NOMO-1 treated with dmso at 0.1 percent for 144 hours (cell line): ENCODE results near the gene NOP10.
A peak's percentile ranks its signal among the peaks of the same experiment; 100 is the strongest.
"Not testable (repeated sequence)": the region's sequence is repeated elsewhere in the genome, so short reads cannot be mapped to it uniquely, and the experiment has no call there.

Source experiments
- DNase-seq: peaks from one replicate; lab custom pipeline; 2025; ENCODE audit not compliant: unreplicated experiment; lab: John Stamatoyannopoulos, UW

Gene NOP10

DNA sequence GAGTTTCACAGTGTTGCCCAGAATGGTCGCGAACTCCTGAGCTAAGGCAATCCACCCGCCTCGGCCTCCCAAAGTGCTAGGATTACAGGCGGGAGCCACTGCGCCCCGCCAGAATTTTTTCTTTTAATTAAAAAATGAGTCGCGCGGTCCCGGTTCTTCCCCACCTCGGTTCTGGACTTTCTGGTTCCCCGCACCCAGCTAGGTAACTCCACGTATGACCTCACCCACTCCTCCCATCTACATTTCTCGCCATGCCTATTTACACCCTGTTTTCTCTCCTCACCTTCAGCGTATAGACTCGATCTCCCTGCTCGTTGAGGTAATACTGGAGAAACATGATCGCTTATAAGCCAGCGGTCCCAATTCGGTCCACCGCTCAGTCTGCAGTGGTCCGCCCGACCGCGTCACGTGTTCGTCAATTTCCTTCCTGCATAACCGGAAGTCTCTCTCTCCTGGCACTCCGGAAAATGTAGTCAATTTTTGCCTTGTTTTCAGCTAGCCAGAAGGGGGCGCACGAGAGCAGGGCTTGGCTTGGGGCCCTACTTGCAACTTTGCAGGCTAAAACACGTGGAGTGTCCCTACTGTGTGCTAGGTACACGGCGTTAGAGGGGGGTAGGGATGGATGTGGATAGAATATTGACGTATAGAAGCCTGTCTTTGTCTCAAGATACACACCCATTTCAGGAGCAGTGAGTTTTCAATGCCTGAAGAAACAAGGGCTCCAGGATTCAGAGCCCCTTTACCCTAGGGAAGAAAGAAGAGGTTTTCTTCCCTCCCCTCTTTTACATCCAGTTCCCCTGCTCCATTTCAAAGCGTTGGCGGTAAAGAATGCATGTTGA is at the start of gene NOP10, which contains the start of gene NUTM1:
Gene NOP10, minus strand, starts transcription at position 400 of the 839 bp plus-strand sequence. Its CDS starts 63 bp downstream, at position 337.
Gene NUTM1, plus strand, starts transcription at position 579 of the 839 bp plus-strand sequence. CDS start 382 bp downstream, outside the sequence.
- DNase-seq = peak; percentile 80

DNA sequence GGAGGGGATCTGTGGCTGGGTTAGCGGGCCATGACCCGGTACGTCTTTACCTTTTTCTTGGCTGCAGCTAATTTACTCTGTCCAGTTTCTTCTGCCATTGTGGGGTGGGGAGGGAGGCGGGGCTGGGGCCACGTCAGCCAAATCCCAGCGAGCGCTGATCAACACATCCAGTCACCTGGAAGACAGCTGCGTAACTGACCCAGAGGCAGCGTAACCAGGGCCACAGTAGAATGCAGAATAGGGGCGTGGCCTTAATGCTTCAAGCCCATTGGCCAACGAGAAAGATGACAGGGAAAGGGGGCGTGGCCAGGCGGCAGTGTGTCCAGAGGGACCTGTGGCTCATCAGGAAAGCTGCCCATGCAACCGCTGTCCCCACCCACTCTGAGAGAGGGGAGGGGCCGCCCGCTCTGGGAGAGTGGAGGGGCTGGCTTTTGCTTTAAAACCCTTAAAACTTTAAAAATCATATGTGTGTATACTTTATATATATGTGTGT is 46.7 kb upstream of the NOP10 start:
- DNase-seq = not testable (repeated sequence)

DNA sequence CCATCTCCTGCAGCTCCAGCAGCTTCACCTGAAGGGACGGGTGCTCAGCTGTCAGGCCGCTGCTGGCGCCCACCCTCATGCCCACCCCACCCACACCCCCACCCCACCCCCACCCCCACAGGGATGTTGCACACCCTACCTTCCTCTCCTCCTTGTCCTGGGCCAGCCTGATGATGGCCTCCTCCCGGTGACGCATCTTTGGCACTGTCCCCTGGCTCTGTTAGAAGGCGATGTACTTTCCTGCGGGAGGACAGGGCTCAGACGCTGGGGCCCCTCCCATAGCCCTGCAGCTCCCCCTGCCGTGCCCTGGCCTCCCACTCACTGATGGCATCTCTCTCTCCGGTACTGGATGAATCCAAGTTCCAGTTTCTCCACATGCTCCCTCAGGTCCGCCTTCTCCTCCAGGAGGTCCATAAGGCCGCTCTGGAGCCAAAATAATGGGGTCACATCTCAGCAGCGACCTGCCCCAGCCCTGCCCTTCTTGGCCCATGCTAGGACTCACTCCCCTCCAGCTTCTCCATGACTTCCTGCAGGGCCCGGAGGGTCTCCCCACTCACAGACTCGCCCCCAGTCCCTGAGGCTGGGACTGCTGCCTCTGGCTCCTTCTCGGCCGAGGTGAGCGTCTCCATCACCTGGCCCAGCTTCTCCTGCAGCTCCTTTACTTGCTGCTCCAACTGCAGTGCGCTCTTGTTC is 39.0 kb upstream of the NOP10 start:
- not testable (repeated sequence) for DNase-seq

DNA sequence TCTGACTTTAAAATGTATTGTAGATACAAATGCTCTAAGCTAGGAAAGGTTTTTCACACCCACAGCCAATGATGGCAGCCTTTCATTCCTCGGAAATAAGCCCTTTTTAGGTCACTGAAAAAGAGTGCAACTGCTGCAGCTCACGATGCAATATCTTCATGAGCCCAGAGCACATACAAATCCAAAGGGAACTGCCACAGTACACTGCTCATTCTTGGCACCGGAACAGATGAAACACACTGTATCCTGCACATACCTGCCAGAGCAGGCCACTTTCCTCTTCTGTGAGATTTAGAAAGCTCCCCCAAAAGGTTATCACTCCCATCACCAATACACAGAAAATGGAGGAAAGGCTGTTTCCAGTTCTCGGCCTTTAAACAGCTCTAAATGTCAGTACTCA is 37.6 kb upstream of the NOP10 start:
- not testable (repeated sequence) for DNase-seq

DNA sequence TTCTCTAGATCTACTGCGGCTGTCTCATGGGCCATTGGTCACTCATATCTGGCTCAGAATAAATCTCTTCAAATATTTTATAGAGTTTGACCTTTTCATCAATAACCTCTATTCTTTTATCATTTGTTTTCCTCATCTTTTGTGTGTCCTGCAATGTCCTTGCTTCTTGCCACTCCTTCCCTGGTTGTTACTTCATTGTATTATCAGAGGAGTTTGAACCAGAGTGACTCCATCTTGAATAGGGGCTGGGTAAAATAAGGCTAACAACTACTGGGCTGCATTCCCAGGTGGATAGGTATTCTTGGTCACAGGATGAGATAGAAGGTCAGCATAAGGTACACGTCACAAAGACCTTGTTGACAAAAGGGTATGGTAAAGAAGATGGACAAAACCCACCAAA is 33.9 kb upstream of the NOP10 start:
- DNase-seq = no peak

DNA sequence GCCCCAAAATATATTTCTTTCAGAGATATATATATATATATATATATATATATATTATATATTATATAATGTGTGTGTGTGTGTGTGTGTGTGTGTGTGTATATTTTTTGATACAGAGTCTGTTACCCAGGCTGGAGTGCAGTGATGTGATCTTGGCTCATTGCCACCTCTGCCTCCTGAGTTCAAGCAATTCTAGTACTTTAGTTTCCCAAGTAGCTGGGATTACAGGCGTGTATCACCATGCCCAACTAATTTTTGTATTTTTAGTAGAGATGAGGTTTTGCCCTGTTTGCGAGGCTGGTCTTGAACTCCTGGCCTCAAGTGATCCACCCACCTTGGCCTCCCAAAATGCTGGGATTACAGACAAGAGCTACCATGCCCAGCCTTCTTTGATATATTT is 32.6 kb upstream of the NOP10 start:
- DNase-seq = not testable (repeated sequence)

DNA sequence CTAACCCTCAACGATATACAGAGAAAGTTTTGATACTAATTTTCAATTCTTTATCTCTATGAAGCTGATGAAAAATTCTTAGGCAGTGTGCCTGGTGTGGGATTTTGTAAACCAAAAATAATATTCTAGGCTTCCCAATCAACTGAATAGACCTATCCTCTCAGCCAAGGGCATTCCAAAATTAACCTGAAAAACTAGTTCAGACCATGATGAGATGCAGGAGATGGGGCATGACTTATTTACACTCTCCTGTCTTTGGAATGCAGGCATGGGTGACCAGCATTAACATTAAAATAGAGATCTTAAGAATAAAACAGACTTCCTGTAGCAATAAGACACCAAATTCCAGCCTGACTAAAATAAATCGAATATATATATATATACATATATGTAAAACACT is 31.9 kb upstream of the NOP10 start:
- no peak for DNase-seq

DNA sequence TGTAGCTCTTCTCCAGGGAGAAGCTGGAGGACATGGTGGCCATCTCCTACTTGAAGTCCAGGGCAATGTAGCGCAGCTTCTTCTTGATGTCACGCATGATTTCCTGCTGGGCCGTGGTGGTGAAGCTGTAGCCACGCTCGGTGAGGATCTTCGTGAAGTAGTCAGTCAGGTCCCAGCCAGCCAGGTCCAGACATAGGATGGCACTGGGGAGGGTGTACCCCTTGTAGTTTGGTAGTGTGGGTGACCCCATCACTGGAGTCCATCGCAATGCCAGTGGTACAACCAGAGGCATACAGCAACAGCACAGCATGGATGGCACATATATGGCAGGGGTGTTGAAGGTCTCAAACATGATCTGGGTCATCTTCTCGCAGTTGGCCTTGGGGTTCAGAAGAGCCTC is 31.0 kb upstream of the NOP10 start:
- no peak for DNase-seq

DNA sequence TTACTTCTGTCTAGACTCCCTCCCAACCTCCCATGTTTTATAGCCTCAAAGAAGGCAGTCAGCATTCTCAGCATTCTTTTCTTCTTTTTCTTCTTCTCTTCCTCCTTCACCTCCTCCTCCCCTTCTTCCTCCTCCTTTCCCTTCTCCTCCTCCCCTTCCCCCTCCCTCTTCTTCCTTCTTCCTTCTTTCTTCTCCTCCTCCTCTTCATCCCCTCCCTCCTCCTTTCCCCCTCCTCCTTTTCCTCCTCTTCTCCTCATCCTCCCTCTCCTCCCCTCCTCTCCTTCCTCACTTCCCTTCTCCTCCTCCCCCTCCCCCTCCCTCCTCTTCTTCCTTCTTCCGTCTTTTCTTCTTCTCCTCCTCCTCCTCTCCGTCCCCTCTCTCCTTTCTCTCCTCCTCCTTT is 27.7 kb upstream of the NOP10 start:
- no peak for DNase-seq

DNA sequence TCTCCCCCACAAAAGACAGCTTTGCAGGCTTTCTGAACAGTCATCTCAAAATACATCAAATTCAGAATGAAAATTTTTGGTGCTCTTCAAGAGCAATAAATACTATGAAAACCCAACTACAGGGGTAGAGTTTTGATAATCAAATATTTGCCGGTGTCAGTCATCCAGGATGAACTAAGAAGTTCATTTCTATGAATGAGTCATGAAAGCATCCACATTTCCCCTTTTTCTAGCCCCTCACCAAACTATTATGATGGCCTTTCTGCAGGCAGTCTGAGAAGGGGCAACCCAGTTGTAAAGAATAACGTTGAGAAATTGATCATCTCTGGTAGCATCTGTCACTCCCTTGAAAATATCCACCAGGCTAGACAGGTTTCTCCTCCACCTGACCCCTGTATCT is 27.2 kb upstream of the NOP10 start:
- DNase-seq = no peak

DNA sequence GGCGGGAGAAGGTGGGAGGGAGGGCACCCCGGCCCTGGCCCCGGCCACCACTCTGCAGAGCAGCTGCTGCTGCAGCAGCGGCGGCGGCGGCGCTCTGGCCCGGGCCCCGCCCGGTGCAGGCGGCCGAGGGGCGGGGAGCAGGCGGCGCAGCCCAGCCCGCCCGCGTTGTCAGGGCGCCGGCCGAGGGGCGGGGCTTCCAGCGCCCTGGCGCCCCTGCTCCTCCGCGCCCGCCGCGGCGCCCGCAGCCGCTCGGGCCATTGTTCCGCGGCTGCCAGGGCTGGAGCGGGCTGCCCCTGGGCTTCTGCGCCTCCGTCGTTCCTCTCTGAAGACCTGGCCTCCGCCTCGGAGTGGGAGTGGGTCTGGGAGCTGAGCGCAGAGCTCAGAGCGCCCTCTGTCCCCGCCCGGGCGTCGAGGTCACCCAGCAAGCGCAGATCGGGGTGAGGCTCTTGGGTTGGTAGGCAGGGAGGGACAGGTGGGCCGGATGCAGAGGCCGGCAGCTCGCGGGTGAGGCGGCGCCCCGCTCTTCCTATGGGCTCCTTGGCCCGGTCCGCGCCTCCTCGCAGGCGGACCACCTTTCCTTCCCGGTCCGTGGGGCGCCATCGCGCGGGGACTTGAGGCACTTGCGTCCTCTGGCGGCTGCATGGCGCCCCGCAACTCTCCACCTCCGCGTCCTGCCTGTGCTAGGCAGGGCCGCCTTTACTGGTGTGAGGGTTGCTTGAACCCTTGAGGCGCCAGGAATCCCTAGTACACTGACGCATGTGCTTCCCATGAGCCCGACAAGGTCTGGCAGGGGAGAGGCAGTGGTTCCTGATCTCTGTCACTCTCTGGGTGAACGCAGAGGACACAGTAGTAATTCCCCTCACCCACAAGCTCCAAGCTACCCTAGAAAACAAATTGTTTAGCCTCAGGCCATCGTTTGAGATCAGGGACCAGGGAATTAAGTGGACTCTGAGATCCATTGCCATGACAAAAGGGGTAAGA is 24.5 kb upstream of the NOP10 start, which contains the start of gene LPCAT4:
Gene LPCAT4, minus strand, starts transcription at position 96 of the 981 bp plus-strand sequence. CDS start 96 bp downstream, outside the sequence.
- peak; percentile 81 for DNase-seq

DNA sequence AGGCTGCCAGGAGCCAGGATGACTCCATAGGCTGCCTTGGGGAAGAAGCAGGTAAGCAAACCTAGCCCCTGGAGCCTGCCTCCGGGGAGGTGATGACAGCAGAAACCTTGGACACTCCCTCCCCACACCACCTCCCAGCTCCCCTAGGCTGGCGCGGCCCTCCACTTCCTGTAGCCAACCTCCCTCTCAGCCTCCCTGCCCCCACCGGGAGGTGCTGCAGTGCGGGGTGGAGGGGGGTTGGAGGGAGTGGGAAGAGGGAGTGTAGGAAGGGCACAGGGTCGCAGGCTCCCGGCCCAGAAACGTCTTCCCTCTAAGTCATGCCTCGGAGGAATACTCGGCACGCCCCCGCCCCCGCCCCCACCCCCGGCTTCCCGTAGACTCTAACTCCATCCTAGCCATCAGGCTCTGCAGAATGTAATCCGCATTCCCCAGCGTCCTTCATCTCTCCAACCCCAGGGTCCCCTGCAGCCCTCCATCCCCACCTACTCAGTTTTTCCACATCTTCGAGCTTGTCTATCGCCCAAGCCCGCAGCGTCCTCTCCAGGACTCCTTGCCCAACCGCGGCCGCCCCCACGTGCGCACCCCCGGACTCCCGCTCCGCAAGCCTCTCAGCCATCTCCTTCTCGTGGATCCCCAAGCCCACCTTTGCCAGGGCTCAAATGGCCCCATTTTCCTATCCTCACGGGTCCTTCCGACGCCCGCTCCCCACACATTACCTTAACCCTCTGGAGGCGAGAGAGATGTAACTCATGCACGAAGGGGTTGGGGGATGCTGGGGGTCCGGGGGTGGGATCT is 23.5 kb upstream of the NOP10 start:
- peak; percentile 43 for DNase-seq

DNA sequence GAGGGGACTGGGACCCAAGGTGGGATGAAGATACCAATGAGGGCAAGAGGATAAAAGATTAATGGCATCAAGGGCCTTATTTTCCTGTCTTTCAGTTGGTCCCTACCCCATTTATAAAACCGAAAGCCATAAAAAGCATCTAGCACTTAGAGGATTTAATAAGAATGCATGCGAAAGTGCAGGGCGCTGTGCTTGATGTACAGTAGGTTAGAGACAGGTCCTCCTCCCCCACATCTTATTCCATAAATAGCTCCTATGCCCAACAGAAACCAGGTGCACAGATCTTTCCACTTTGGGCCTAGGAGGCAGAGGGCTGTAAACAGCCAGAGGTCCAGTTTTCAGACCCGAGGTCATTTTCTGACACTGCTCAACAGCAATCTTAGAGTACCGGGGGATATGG is 22.9 kb upstream of the NOP10 start:
- DNase-seq = no peak

DNA sequence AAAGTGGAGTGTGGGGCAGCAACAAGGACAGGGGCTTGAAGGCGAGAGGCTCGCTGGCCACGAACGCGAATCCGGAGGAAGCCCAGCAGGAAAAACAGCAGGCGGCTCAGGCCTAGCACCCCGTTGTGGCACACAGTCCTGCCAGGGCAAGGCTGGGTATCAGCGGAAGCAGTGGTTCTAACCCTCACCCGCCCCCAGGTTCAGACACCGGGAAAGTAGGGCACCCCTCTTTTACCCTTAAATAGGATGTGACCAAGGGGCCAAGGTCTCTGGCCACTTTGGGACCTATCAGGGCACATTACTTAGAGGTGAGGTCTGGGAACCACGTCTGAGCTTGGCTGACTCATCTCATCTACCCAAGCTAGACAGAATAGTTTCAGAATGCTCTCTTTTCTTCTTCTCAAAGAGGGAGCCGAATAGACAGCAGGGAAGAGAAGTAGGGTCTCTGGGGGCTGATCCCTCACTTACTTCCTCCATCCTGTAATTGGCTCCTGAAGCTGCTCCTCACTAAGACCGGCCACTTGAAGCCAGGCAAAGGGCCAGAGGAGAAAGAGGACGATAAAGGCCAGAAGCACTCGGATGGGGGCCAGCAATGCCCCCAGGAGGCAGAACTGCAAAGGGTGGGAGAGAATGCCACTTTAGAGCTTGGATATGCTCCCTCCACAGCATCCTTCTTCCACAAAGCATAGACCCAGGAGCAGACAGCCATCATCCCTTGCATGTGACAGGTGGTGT is 22.3 kb upstream of the NOP10 start:
- DNase-seq = no peak

DNA sequence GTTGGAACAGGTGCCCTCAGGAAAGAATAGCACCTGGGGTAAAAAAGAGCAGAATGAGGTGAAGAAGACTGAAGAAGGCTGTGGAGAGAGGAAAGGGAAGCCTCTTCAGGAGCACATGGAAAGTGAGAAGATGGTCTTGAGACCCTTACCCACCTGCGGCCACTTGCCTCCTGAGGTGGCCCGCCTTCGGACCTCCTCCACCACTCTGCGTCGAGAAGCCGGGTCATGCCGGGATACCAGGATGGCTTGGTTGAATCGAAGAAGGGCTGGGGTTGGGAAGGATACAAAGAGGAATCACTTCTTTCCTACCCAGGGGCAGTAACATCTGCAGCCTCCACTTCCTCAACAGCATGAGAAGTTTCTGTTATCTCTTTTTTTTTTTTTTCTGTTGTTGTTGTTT is 21.1 kb upstream of the NOP10 start:
- no peak for DNase-seq

DNA sequence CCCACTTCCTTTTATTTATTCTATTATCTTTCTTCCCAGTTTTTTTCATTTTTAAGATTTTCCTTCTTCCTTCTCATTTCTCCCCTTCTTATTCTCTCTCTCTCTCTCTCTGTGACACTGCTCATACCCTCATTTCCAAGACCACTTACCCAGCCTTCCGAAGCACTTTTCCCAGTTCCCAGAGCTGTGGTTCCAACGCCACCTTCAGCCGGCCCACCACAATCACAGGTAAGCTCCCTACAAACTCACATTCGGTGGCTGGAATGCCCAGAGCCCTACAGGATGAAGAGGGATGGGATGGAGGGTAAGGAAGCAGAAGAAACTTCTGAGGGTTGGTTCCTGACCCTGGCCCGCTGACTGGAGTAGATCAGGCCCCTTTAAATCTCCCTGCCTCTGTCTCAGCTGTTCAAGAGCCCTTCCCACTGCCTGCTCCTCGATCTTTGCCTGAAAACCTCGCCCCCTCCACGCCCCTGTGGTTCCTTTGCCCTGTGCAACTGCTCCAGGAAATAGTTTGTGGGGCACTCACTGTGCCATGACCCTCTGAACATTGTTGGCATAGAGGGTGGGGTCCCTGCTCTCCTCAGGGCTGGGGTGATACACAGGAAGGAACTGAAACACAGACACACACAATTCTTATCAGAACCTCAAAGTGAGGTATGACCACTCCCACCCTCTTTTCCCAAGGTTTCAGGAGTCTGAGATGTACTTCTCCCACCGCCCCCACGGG is 19.3 kb upstream of the NOP10 start:
- DNase-seq = no peak

DNA sequence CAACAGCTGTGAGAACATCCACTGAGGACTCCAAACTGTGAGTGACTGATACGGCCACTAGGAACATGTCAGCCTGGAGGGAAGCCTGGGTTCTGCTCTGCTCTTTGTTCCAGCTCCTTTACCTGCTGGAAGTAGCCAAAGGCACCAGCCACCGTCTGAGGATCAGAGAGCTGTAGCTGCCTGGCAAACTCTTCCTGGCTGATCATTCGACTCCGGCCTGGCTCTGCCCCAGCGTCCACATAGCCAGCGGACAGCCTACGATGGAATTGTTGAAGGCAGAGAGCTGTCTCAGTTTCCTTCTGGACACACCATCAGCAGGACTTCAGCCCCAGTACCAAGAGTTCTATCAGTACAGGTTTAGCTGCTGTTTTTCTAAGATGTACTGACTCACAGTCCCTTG is 18.3 kb upstream of the NOP10 start:
- DNase-seq = no peak

DNA sequence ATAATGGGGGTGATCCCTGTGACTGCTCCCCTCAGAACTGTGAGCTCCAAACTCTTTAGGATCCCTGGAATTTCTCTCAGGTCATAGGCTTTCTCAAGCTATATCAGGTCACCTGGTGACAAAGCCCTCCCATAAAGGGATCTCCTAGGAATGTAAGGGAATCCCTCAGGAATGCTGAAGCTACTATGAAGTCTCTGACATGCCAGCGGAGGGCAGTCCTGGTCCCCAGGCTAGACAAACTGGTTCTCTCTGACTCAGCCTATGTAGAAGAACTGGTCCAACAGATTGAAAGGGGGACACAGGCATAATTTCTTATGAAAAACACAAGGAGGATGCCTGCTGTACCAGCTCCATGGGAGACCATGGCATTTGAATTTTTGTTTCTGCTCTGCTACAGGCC is 17.4 kb upstream of the NOP10 start:
- no peak for DNase-seq

DNA sequence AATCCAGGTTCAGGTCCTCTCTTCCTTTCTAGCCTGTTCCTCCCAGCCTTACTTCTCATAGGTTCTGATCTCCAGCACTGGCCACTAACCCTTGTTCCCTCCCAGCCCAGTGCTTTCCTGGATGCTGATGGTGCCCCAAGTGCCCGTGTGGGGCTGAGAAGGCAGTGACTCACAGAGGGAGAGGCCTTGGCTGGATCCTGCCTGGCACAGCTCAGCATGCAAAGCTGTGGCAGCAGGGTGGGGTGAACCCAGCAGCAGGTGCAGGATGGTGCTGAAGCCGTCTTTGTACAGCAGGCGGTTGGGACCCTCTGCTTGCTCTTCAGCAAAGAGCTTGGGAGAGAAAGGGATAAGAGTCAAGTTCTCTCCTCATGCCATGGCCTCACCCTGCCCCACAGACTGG is 16.5 kb upstream of the NOP10 start:
- DNase-seq = no peak
